WTC11 (cell line): ENCODE results near the gene DISP2. TPM values are rescaled to one million over a fixed set of nuclear protein-coding genes. Genes with fewer than 3 reads are reported as not detected.

Experiments
- ATAC-seq: fragments of 200-7000 bp; cut with Tn5 transposase; 2 replicates; pipeline ENCODE4 v1.10.0; 2021; ENCODE audit warnings: mild to moderate bottlenecking, moderate library complexity
- CTCF ChIA-PET: fragments of 300-600 bp; sonication (Branson Sonifier 250); formaldehyde crosslinking; loops from one replicate; lab custom pipeline; 2021; ENCODE audit warnings: antibody characterized with exemption; lab: Charles Lee
- POLR2A ChIA-PET: fragments of 350-600 bp; sonication (Branson Sonifier 250); formaldehyde crosslinking; loops from one replicate; lab custom pipeline; 2021; ENCODE audit warnings: antibody characterized with exemption; lab: Charles Lee
- DNase-seq: peaks from one replicate; pipeline ENCODE4 v3.0.0; 2021; ENCODE audit warnings: low spot score
- H3K27ac Mint-ChIP-seq: 2 replicates; pipeline ENCODE4 v1.8.0; 2021; ENCODE audit warnings: mixed read lengths
- H3K27me3 Mint-ChIP-seq: 2 replicates; pipeline ENCODE4 v1.8.0; 2021; ENCODE audit warnings: low read depth, mild to moderate bottlenecking, moderate library complexity, mixed read lengths
- H3K36me3 Mint-ChIP-seq: 2 replicates; pipeline ENCODE4 v1.8.0; 2021; ENCODE audit warnings: mixed read lengths
- H3K4me1 Mint-ChIP-seq: 2 replicates; pipeline ENCODE4 v1.8.0; 2022; ENCODE audit warnings: mixed read lengths
- H3K4me3 Mint-ChIP-seq: 2 replicates; pipeline ENCODE4 v1.8.0; 2021; ENCODE audit warnings: mild to moderate bottlenecking, moderate library complexity, mixed read lengths
- H3K9me3 Mint-ChIP-seq: 2 replicates; pipeline ENCODE4 v1.8.0; 2021; ENCODE audit warnings: mixed read lengths
- CREB1 ChIP-seq: sonication (generic); formaldehyde crosslinking; IDR thresholded peaks from 2 replicates; pipeline ENCODE4 v1.8.0; 2023; ENCODE audit warnings: mild to moderate bottlenecking, missing genetic modification reagents
- ETV6 ChIP-seq: sonication (generic); formaldehyde crosslinking; IDR thresholded peaks from 2 replicates; pipeline ENCODE4 v1.8.1; 2022; ENCODE audit warnings: mild to moderate bottlenecking, missing genetic modification reagents
- FOXK1 ChIP-seq: sonication (generic); formaldehyde crosslinking; IDR thresholded peaks from 2 replicates; pipeline ENCODE4 v1.8.0; 2022; ENCODE audit warnings: mild to moderate bottlenecking, moderate library complexity, missing genetic modification reagents
- GRHL2 ChIP-seq: fragments of 250-450 bp; sonication (Bioruptor Pico); IDR thresholded peaks from 2 replicates; pipeline ENCODE4 v1.8.0; 2022; ENCODE audit warnings: mild to moderate bottlenecking, moderate library complexity; ENCODE audit not compliant: insufficient replicate concordance, severe bottlenecking
- GTF2I ChIP-seq: fragments of 250-450 bp; sonication (Bioruptor Pico); conservative IDR thresholded peaks from 2 replicates; pipeline ENCODE4 v1.4.0; 2021; ENCODE audit warnings: mild to moderate bottlenecking
- JAZF1 ChIP-seq: fragments of 250-450 bp; sonication (Bioruptor Pico); IDR thresholded peaks from 2 replicates; pipeline ENCODE4 v1.9.0; 2021; ENCODE audit warnings: moderate library complexity, mild to moderate bottlenecking, inconsistent platforms
- NFYB ChIP-seq: sonication (generic); formaldehyde crosslinking; conservative IDR thresholded peaks from 2 replicates; pipeline ENCODE4 v1.8.0; 2022; ENCODE audit warnings: low read depth, missing genetic modification reagents
- NR1H2 ChIP-seq: sonication (generic); formaldehyde crosslinking; IDR thresholded peaks from 2 replicates; pipeline ENCODE4 v1.9.0; 2021; ENCODE audit warnings: mild to moderate bottlenecking, moderate library complexity, missing genetic modification reagents
- RELA ChIP-seq: sonication (generic); formaldehyde crosslinking; IDR thresholded peaks from 2 replicates; pipeline ENCODE4 v1.8.1; 2022; ENCODE audit warnings: missing genetic modification reagents, mild to moderate bottlenecking, borderline replicate concordance
- SOX15 ChIP-seq: fragments of 250-450 bp; sonication (Bioruptor Pico); IDR thresholded peaks from 2 replicates; pipeline ENCODE4 v1.9.0; 2021; ENCODE audit warnings: mild to moderate bottlenecking
- SP1 ChIP-seq: sonication (generic); formaldehyde crosslinking; conservative IDR thresholded peaks from 2 replicates; pipeline ENCODE4 v1.8.1; 2022; ENCODE audit warnings: missing genetic modification reagents
- ZNF232 ChIP-seq: sonication (generic); formaldehyde crosslinking; IDR thresholded peaks from 2 replicates; pipeline ENCODE4 v1.8.0; 2022; ENCODE audit warnings: mild to moderate bottlenecking, missing genetic modification reagents
- ZNF317 ChIP-seq: sonication (generic); formaldehyde crosslinking; IDR thresholded peaks from 2 replicates; pipeline ENCODE4 v1.8.1; 2023; ENCODE audit warnings: low read depth, mild to moderate bottlenecking, moderate library complexity, missing genetic modification reagents, borderline replicate concordance
- ZNF671 ChIP-seq: fragments of 250-450 bp; sonication (Bioruptor Pico); IDR thresholded peaks from 2 replicates; pipeline ENCODE4 v1.8.0; 2021; ENCODE audit warnings: mild to moderate bottlenecking
- total RNA-seq: library from RNA; stranded (reverse); gene quantifications from 3 replicates; pipeline ENCODE4 v1.2.3, GENCODE V29; 2021
- TF ChIP-seq, protein P1 (sequence below): sonication (generic); formaldehyde crosslinking; IDR thresholded peaks from 2 replicates; pipeline ENCODE4 v1.8.1; 2023; ENCODE audit warnings: mild to moderate bottlenecking, missing genetic modification reagents, moderate library complexity
- TF ChIP-seq, protein P2 (sequence below): sonication (generic); formaldehyde crosslinking; IDR thresholded peaks from 2 replicates; pipeline ENCODE4 v1.8.0; 2023; ENCODE audit warnings: missing genetic modification reagents, mild to moderate bottlenecking, borderline replicate concordance
- TF ChIP-seq, protein P3 (sequence below): sonication (generic); formaldehyde crosslinking; IDR thresholded peaks from 2 replicates; pipeline ENCODE4 v1.8.1; 2023; ENCODE audit warnings: mild to moderate bottlenecking, moderate library complexity, missing genetic modification reagents
- TF ChIP-seq, protein P4 (sequence below): sonication (generic); formaldehyde crosslinking; conservative IDR thresholded peaks from 2 replicates; pipeline ENCODE4 v1.8.1; 2022; ENCODE audit warnings: mild to moderate bottlenecking, missing genetic modification reagents
- TF ChIP-seq, protein P5 (sequence below): sonication (generic); formaldehyde crosslinking; conservative IDR thresholded peaks from 2 replicates; pipeline ENCODE4 v1.8.1; 2023; ENCODE audit warnings: mild to moderate bottlenecking, low read depth, missing genetic modification reagents, moderate library complexity
- TF ChIP-seq, protein P6 (sequence below): sonication (generic); formaldehyde crosslinking; IDR thresholded peaks from 2 replicates; pipeline ENCODE4 v1.8.1; 2023; ENCODE audit warnings: mild to moderate bottlenecking, missing genetic modification reagents
- TF ChIP-seq, protein P7 (sequence below): fragments of 250-450 bp; sonication (Bioruptor Pico); IDR thresholded peaks from 2 replicates; pipeline ENCODE4 v1.9.0; 2021; ENCODE audit warnings: mild to moderate bottlenecking

The DISP2 gene
- total RNA-seq, 1 experiment from 2014 or later, result 3.5 TPM

DNA sequence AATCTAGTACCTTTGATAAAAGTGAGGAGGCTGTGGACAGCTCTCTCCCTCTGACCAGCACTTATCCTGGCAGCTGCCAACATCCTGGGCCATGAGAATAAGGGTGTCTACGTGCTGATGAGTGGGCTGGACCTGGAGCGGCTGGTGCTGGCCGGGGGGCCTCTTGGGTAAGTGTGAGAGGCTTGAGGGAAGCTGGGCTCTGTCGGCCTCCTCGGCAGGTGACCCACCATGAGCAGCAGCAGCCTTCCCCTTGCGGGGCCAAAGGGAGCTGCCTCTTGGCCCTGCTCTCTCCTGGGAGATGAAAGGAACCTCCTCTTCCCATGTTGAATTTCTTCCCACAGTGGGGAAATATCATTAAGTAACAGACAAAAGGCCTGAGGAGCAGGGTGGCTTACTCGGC lies 56.8 kb downstream of the DISP2 start:
- H3K4me1 Mint-ChIP-seq, result no peaks in the 10 kb centered on the region
- ChIA-PET POLR2A (no interaction called here), CTCF (no interaction called here)
- DNase-seq (no peak), ATAC-seq (no peak)
- H3K27me3 Mint-ChIP-seq, result no peaks in the 10 kb centered on the region
- TF ChIP-seq ZNF317 (CRISPR knock-in tag) (no peak), NFYB (no peak), NR1H2 (CRISPR knock-in tag) (no peak), JAZF1 (CRISPR knock-in tag) (no peak), ZNF232 (CRISPR knock-in tag) (no peak), SP1 (CRISPR knock-in tag) (no peak), FOXK1 (CRISPR knock-in tag) (no peak), CREB1 (CRISPR knock-in tag) (no peak), GTF2I (CRISPR knock-in tag) (no peak)
- TF ChIP-seq, protein P1, sequence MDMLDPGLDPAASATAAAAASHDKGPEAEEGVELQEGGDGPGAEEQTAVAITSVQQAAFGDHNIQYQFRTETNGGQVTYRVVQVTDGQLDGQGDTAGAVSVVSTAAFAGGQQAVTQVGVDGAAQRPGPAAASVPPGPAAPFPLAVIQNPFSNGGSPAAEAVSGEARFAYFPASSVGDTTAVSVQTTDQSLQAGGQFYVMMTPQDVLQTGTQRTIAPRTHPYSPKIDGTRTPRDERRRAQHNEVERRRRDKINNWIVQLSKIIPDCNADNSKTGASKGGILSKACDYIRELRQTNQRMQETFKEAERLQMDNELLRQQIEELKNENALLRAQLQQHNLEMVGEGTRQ (CRISPR knock-in tag), result no peak
- TF ChIP-seq, protein P2, sequence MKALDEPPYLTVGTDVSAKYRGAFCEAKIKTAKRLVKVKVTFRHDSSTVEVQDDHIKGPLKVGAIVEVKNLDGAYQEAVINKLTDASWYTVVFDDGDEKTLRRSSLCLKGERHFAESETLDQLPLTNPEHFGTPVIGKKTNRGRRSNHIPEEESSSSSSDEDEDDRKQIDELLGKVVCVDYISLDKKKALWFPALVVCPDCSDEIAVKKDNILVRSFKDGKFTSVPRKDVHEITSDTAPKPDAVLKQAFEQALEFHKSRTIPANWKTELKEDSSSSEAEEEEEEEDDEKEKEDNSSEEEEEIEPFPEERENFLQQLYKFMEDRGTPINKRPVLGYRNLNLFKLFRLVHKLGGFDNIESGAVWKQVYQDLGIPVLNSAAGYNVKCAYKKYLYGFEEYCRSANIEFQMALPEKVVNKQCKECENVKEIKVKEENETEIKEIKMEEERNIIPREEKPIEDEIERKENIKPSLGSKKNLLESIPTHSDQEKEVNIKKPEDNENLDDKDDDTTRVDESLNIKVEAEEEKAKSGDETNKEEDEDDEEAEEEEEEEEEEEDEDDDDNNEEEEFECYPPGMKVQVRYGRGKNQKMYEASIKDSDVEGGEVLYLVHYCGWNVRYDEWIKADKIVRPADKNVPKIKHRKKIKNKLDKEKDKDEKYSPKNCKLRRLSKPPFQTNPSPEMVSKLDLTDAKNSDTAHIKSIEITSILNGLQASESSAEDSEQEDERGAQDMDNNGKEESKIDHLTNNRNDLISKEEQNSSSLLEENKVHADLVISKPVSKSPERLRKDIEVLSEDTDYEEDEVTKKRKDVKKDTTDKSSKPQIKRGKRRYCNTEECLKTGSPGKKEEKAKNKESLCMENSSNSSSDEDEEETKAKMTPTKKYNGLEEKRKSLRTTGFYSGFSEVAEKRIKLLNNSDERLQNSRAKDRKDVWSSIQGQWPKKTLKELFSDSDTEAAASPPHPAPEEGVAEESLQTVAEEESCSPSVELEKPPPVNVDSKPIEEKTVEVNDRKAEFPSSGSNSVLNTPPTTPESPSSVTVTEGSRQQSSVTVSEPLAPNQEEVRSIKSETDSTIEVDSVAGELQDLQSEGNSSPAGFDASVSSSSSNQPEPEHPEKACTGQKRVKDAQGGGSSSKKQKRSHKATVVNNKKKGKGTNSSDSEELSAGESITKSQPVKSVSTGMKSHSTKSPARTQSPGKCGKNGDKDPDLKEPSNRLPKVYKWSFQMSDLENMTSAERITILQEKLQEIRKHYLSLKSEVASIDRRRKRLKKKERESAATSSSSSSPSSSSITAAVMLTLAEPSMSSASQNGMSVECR (CRISPR knock-in tag), result no peak
- TF ChIP-seq, protein P3, sequence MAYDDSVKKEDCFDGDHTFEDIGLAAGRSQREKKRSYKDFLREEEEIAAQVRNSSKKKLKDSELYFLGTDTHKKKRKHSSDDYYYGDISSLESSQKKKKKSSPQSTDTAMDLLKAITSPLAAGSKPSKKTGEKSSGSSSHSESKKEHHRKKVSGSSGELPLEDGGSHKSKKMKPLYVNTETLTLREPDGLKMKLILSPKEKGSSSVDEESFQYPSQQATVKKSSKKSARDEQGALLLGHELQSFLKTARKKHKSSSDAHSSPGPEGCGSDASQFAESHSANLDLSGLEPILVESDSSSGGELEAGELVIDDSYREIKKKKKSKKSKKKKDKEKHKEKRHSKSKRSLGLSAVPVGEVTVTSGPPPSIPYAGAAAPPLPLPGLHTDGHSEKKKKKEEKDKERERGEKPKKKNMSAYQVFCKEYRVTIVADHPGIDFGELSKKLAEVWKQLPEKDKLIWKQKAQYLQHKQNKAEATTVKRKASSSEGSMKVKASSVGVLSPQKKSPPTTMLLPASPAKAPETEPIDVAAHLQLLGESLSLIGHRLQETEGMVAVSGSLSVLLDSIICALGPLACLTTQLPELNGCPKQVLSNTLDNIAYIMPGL (CRISPR knock-in tag), result no peak
- TF ChIP-seq, protein P4, sequence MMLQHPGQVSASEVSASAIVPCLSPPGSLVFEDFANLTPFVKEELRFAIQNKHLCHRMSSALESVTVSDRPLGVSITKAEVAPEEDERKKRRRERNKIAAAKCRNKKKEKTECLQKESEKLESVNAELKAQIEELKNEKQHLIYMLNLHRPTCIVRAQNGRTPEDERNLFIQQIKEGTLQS, result no peak
- peaks cover 69% of the 10 kb centered on the region for H3K36me3 Mint-ChIP-seq
- H3K9me3 Mint-ChIP-seq, result no peaks in the 10 kb centered on the region
- H3K4me3 Mint-ChIP-seq, result no peak overlapping the region
- H3K27ac Mint-ChIP-seq, result no peak overlapping the region

DNA sequence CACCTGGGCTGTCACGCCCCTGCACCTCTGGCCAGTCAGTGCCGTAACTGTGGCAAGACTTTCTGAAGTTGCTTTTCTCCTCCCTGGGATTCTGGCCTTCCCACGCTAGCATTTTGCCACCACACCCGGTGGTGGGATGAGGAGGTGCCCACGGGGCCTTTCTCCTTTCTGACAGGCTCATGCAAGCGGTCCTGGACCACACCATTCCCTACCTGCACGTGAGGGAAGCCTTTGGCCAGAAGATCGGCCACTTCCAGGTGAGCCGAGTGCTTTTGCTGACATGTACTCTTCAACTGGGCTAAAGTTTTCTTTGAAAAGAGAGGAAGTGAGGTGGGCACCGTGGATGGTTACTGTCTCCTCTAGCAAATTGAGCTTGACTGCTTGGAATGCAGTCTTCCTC lies 57.2 kb downstream of the DISP2 start:
- peaks cover 66% of the 10 kb centered on the region for H3K36me3 Mint-ChIP-seq

DNA sequence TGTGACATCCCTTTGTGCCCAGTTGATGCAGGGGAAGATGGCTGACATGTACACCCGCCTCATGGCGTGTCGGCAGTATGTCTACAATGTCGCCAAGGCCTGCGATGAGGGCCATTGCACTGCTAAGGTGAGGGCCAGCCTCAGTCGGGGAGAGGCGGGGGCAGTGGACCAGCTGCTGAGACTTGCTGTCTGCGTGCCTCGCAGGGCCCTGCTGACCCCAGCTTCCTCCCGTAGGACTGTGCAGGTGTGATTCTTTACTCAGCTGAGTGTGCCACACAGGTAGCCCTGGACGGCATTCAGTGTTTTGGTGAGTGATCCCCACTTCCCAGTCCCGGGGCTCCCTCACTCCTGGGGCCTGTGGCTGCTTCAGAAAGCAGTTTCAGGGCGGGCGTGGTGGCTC lies 58.0 kb downstream of the DISP2 start:
- Mint-ChIP-seq H3K27me3 (no peaks in the 10 kb centered on the region), H3K9me3 (no peaks in the 10 kb centered on the region), H3K27ac (no peak overlapping the region), H3K4me1 (peaks cover 7% of the 10 kb centered on the region), H3K4me3 (no peak overlapping the region), H3K36me3 (peaks cover 58% of the 10 kb centered on the region)
- ATAC-seq (no peak), DNase-seq (no peak)
- ChIA-PET CTCF (no interaction called here), POLR2A (no interaction called here)
- TF ChIP-seq SOX15 (CRISPR knock-in tag) (no peak), ZNF671 (no peak), ETV6 (CRISPR knock-in tag) (no peak), GRHL2 (CRISPR knock-in tag) (no peak)
- TF ChIP-seq, protein P5, sequence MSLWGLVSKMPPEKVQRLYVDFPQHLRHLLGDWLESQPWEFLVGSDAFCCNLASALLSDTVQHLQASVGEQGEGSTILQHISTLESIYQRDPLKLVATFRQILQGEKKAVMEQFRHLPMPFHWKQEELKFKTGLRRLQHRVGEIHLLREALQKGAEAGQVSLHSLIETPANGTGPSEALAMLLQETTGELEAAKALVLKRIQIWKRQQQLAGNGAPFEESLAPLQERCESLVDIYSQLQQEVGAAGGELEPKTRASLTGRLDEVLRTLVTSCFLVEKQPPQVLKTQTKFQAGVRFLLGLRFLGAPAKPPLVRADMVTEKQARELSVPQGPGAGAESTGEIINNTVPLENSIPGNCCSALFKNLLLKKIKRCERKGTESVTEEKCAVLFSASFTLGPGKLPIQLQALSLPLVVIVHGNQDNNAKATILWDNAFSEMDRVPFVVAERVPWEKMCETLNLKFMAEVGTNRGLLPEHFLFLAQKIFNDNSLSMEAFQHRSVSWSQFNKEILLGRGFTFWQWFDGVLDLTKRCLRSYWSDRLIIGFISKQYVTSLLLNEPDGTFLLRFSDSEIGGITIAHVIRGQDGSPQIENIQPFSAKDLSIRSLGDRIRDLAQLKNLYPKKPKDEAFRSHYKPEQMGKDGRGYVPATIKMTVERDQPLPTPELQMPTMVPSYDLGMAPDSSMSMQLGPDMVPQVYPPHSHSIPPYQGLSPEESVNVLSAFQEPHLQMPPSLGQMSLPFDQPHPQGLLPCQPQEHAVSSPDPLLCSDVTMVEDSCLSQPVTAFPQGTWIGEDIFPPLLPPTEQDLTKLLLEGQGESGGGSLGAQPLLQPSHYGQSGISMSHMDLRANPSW, result no peak
- TF ChIP-seq, protein P6, sequence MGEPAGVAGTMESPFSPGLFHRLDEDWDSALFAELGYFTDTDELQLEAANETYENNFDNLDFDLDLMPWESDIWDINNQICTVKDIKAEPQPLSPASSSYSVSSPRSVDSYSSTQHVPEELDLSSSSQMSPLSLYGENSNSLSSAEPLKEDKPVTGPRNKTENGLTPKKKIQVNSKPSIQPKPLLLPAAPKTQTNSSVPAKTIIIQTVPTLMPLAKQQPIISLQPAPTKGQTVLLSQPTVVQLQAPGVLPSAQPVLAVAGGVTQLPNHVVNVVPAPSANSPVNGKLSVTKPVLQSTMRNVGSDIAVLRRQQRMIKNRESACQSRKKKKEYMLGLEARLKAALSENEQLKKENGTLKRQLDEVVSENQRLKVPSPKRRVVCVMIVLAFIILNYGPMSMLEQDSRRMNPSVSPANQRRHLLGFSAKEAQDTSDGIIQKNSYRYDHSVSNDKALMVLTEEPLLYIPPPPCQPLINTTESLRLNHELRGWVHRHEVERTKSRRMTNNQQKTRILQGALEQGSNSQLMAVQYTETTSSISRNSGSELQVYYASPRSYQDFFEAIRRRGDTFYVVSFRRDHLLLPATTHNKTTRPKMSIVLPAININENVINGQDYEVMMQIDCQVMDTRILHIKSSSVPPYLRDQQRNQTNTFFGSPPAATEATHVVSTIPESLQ (CRISPR knock-in tag), result no peak

More for the DNA sequence above, 57.2 kb downstream of the DISP2 start:
- CTCF ChIA-PET, result no interaction called here
- Mint-ChIP-seq H3K9me3 (no peaks in the 10 kb centered on the region), H3K4me3 (no peak overlapping the region), H3K27ac (peak overlapping the region; percentile 60; the same call in 1 of the 2 replicates), H3K4me1 (no peaks in the 10 kb centered on the region), H3K27me3 (no peaks in the 10 kb centered on the region)
- no peak for TF ChIP-seq ETV6 (CRISPR knock-in tag)
- TF ChIP-seq RELA, result no peak
- TF ChIP-seq, protein P7, sequence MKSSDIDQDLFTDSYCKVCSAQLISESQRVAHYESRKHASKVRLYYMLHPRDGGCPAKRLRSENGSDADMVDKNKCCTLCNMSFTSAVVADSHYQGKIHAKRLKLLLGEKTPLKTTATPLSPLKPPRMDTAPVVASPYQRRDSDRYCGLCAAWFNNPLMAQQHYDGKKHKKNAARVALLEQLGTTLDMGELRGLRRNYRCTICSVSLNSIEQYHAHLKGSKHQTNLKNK (CRISPR knock-in tag), result no peak
- no peak for DNase-seq
- POLR2A ChIA-PET, result no interaction called here
- no peak for ATAC-seq
